GM12872 (cell line): Measurements from ENCODE around the gene KRTAP10-2.

Source experiments
- TF ChIP-seq, protein P1 (sequence below): IDR thresholded peaks from 3 replicates; pipeline ENCODE4 v1.5.1; 2011; ENCODE audit warnings: low read depth, mild to moderate bottlenecking, low read length, moderate library complexity; ENCODE audit not compliant: insufficient read depth

KRTAP10-2 gene

DNA sequence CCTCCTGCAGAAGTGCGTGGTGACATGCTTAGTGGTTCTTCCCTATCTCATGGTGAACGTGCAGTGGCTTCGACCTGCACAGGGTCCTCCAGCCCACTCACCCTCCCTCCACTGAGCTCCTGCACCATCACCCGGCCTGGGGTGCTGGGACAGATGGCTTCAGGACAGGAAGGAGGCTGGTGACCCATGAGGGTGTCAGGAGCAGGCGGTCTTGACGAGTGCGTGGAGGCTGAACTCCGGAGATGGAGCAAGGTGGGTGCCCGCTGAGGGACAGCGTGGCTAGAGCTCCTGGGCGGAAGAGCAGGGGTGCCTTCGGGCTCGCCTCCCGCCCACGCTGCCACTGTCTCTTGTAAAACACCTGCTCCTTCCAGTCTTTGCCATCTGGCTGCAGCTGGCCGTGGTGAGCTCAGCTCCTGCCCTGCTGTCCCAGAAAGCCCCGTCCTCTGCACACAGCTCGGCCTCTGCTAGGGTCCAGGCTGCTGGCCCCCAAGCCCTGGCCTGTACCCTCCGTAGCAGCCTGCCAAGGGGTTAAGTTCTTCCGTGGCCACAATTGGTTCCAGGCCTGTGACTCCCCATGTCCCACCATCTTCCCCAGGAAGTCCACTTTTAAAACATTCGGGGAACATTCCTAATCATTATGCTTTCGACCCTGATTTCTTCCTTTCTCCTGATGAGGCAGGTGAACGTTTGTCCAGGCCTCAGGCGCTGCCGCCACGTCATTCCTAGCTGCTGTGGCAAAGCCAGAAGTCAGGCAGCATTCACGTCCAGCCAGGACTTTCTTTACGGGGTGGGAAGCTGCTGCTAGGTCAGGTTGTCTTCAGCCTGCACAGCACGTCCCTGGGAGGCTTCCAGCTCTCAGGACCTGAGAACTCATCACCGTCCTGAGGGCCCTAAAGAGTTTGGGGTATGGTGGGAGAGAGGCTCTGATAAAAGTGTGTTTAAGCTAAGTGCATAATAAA, 19.4 kb downstream of the KRTAP10-2 start:
- TF ChIP-seq, protein P1, sequence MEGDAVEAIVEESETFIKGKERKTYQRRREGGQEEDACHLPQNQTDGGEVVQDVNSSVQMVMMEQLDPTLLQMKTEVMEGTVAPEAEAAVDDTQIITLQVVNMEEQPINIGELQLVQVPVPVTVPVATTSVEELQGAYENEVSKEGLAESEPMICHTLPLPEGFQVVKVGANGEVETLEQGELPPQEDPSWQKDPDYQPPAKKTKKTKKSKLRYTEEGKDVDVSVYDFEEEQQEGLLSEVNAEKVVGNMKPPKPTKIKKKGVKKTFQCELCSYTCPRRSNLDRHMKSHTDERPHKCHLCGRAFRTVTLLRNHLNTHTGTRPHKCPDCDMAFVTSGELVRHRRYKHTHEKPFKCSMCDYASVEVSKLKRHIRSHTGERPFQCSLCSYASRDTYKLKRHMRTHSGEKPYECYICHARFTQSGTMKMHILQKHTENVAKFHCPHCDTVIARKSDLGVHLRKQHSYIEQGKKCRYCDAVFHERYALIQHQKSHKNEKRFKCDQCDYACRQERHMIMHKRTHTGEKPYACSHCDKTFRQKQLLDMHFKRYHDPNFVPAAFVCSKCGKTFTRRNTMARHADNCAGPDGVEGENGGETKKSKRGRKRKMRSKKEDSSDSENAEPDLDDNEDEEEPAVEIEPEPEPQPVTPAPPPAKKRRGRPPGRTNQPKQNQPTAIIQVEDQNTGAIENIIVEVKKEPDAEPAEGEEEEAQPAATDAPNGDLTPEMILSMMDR, result no peak

GRCh38 chr21:44530903-44531605, 20.3 kb downstream of the KRTAP10-2 start:
- TF ChIP-seq, protein P1, result no peak

DNA sequence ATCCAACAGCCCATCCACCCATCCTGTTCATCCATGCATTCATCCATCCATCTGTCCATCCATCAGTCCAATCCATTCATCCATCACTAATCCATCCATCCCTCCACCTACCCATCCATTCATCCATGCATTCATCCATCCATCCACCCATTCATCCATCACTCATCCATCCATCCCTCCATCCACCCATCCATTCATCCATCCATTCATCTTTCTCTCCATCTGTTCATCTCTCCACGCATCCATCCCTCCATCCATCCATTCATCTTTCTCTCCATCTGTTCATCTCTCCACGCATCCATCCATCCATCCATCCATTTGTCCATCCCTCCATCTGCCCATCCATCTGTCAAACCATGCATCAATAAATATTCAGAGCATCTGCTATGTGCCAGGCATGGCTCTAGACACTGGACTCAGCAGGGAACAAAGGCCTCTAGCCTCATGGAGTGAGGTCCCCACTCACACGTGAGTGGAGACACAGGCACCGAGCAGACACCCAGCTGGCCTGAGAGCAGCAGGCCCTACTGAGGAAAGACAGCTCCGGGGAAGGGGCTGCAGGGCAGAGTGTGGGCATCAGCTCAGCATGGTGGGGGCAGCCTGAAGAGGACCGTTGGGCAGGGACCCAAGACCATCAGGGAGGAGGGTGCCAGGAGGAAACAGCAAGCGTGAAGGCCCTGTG, 20.9 kb downstream of the KRTAP10-2 start:
- TF ChIP-seq, protein P1, result no peak

DNA sequence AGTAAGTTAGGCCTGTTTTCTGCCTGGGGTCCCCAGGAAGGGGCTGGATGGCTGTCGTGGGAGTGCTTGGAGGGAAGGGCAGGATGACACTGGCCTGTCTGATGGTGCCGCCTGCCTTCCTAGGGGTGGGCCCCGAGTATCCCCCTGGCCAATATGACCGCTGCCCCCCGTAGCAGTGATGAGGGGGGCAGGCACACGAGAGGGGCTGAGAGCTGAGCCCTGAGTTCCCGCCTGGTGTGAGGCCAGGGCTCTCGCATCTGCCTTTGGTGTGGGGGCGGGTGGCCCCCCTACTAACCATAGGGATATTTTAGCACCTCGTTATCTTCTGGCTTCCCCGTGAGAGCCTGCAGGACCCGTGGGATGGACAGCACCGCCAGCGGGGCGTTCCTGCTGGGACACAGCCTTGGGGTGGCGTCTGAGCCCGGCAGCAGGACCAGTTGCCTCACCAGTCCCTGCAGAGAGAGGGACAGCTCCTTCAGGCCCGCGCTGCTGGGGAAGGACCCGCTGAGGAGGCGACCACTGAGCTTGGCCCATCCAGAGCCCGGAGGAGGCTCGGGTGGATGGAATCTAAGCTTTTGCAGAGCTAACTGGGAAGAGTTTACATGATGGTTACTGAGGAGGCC, 21.7 kb downstream of the KRTAP10-2 start:
- TF ChIP-seq, protein P1, result no peak

- TF ChIP-seq, protein P1, result no peak
Observed at GRCh38 chr21:44529011-44529421, 22.3 kb downstream of the KRTAP10-2 start.

- TF ChIP-seq, protein P1, result no peak
Observed at GRCh38 chr21:44528634-44528995, 22.7 kb downstream of the KRTAP10-2 start.
